WERI-Rb-1 (cell line): ENCODE results near the gene CD69.

Source experiments
- DNase-seq: peaks from one replicate; pipeline ENCODE4 v3.0.0-alpha.2; 2020
- H3K27ac ChIP-seq: fragments of 250-450 bp; sonication (Bioruptor Pico); 2 replicates; pipeline ENCODE4 v1.5.1; 2020; ENCODE audit warnings: mild to moderate bottlenecking, moderate library complexity
- H3K27me3 ChIP-seq: fragments of 250-450 bp; sonication (Bioruptor Pico); 2 replicates; pipeline ENCODE4 v1.5.1; 2021; ENCODE audit warnings: mild to moderate bottlenecking, low read depth, moderate library complexity; ENCODE audit not compliant: insufficient read depth, severe bottlenecking
- H3K36me3 ChIP-seq: fragments of 250-450 bp; sonication (Bioruptor Pico); 2 replicates; pipeline ENCODE4 v1.5.1; 2020; ENCODE audit warnings: mild to moderate bottlenecking, moderate library complexity
- H3K4me3 ChIP-seq: 2 replicates; pipeline ENCODE4 v1.5.1; 2011; ENCODE audit warnings: low read depth, mild to moderate bottlenecking, control low read depth, low read length
- H3K9me3 ChIP-seq: fragments of 250-450 bp; sonication (Bioruptor Pico); 2 replicates; pipeline ENCODE4 v1.5.1; 2021; ENCODE audit warnings: mild to moderate bottlenecking, moderate library complexity; ENCODE audit not compliant: severe bottlenecking
- TF ChIP-seq, protein P1 (sequence below): IDR thresholded peaks from 2 replicates; pipeline ENCODE4 v1.5.1; 2011; ENCODE audit warnings: low read depth, mild to moderate bottlenecking, control low read depth, inconsistent platforms, low read length

The CD69 gene

DNA sequence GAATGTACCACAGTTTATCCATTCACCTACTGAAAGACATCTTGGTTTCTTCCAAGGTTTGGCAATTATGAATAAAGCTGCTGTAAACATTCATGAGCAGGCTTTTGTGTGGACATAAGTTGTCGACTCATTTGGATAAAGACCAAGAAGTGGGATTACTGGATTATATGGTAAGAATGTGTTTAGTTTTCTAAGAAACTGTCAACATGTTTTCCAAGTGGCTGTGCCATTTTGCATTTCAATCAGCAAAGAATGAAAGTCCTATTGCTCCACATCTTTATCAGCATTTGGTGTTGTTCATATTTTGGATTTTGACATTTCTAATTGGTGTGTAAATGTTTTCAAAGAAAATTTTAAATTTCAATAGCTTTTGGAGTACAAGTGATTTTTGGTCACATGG lies 39.3 kb upstream of the CD69 start:
- no peaks in the 10 kb centered on the region for H3K36me3 ChIP-seq
- H3K27me3 ChIP-seq, result no peaks in the 10 kb centered on the region
- no peak overlapping the region for H3K4me3 ChIP-seq
- no peak overlapping the region for H3K27ac ChIP-seq
- DNase-seq, result no peak
- TF ChIP-seq, protein P1, sequence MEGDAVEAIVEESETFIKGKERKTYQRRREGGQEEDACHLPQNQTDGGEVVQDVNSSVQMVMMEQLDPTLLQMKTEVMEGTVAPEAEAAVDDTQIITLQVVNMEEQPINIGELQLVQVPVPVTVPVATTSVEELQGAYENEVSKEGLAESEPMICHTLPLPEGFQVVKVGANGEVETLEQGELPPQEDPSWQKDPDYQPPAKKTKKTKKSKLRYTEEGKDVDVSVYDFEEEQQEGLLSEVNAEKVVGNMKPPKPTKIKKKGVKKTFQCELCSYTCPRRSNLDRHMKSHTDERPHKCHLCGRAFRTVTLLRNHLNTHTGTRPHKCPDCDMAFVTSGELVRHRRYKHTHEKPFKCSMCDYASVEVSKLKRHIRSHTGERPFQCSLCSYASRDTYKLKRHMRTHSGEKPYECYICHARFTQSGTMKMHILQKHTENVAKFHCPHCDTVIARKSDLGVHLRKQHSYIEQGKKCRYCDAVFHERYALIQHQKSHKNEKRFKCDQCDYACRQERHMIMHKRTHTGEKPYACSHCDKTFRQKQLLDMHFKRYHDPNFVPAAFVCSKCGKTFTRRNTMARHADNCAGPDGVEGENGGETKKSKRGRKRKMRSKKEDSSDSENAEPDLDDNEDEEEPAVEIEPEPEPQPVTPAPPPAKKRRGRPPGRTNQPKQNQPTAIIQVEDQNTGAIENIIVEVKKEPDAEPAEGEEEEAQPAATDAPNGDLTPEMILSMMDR, result no peak
- no peaks in the 10 kb centered on the region for H3K9me3 ChIP-seq

DNA sequence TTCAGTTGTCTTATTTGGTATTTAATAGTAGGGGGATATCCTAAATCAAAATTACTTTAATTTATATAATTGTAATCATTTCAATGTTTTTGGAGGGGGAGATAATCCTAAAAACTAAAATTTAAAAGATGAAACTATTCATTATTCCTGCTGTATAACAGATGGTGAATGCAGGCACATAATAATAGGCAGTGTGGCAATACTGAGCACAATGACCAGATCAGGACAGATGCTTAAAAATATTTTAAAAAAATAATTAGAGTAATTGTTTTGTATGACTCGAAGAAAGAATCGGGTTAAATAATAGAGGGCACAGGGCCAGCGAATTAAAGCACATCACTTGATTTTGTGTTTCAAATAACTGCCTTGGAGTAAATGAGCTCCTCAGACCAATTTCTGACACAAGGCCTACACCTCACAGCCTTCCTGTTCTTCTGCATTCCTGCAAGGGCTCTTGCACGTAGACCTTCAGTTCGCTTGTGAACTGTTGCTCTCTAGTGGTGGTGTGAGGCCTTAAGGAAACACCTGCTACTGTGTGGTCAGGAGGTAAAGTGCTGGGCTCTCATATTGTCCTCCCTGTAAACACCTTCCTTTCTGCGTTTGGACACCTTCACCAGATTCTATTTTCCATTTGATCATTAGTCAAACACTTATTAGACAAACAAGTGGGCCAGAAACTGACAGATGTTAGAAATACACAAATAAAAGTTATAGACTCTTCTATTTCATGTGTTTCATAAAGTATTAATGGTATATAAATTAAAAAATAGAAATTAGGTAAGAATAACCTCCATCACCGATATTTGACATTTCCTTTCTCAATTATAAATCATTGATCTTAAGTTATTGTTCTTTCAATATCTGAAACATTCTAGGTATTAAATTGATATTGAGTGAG lies 37.3 kb upstream of the CD69 start:
- H3K27ac ChIP-seq, result no peak overlapping the region
- TF ChIP-seq, protein P1, result peak; percentile 71
- no peaks in the 10 kb centered on the region for H3K27me3 ChIP-seq
- DNase-seq, result peak; percentile 56
- no peaks in the 10 kb centered on the region for H3K36me3 ChIP-seq
- H3K9me3 ChIP-seq, result no peaks in the 10 kb centered on the region
- H3K4me3 ChIP-seq, result no peak overlapping the region

DNA sequence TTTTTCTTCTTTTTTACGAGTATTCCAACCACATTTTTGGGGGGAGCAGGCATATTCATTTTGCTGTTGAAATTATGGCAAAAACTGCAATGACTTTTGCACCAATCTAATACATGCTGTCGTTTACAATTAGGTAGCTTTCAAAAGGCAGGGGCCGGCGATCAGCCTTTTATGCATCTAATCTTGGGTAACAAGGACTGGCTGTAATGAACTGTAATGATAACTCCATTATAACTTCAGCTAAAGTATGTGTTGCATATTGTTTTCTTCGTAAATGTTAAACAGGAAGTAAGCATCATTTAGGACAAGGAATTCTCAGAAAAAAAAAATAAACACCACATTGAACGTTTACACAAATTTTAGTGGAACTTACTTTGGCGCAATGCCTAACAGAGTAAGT lies 36.3 kb upstream of the CD69 start:
- TF ChIP-seq, protein P1, result no peak
- no peak overlapping the region for H3K27ac ChIP-seq
- no peak for DNase-seq
- H3K36me3 ChIP-seq, result no peaks in the 10 kb centered on the region
- H3K9me3 ChIP-seq, result no peaks in the 10 kb centered on the region
- no peaks in the 10 kb centered on the region for H3K27me3 ChIP-seq
- no peak overlapping the region for H3K4me3 ChIP-seq

DNA sequence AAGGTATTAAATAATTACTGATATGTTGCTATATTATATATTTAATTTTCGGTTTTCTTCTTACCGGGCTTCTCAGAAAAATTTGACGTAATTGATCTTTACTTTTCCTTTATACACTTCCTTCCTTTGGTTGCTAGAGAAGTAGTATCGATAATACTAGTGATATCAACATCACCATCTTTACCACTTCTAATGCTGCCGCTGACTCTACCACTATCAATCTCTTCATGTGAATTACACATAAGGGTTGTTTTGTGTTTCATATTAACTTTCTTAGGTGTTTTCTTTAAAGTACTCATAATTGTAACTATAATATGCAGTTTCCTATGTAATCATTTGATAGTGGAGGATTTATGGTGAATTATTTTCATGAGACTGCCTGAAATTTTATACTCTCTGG lies 35.6 kb upstream of the CD69 start:
- TF ChIP-seq, protein P1, result no peak
- H3K27me3 ChIP-seq, result no peaks in the 10 kb centered on the region

DNA sequence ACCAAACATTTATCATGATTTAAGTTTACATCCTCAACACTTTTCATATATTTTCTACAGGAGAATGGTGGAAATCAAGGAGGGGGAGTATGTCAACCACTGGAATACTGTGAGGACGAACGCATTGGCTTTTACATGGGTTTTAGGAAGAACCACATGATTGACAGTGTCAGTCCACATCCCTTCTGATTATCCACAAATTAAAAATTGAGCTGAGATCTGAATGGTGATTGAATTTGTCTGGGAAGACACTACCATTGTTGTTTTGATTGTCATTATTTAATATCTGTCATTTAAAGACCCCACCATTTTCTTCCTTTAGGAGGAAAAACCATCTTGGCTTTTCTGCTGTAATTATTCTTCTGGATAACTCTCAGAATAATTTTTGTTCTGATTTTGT lies 35.2 kb upstream of the CD69 start:
- Histone ChIP-seq H3K27ac (no peak overlapping the region), H3K9me3 (no peaks in the 10 kb centered on the region), H3K4me3 (no peak overlapping the region), H3K27me3 (no peaks in the 10 kb centered on the region), H3K36me3 (no peaks in the 10 kb centered on the region)
- DNase-seq, result no peak
- TF ChIP-seq, protein P1, result no peak

More for the DNA sequence above, 35.6 kb upstream of the CD69 start:
- no peak overlapping the region for H3K27ac ChIP-seq
- no peak overlapping the region for H3K4me3 ChIP-seq
- H3K36me3 ChIP-seq, result no peaks in the 10 kb centered on the region
- H3K9me3 ChIP-seq, result no peaks in the 10 kb centered on the region
- DNase-seq, result no peak
